ENCODE results near the gene FBXO31. TPM values are rescaled to one million over a fixed set of nuclear protein-coding genes. Genes with fewer than 3 reads are reported as not detected.

Gene FBXO31
- total and polyA plus RNA-seq, 9 donors: 25.0 to 74.5 (median 54.5) TPM

DNA sequence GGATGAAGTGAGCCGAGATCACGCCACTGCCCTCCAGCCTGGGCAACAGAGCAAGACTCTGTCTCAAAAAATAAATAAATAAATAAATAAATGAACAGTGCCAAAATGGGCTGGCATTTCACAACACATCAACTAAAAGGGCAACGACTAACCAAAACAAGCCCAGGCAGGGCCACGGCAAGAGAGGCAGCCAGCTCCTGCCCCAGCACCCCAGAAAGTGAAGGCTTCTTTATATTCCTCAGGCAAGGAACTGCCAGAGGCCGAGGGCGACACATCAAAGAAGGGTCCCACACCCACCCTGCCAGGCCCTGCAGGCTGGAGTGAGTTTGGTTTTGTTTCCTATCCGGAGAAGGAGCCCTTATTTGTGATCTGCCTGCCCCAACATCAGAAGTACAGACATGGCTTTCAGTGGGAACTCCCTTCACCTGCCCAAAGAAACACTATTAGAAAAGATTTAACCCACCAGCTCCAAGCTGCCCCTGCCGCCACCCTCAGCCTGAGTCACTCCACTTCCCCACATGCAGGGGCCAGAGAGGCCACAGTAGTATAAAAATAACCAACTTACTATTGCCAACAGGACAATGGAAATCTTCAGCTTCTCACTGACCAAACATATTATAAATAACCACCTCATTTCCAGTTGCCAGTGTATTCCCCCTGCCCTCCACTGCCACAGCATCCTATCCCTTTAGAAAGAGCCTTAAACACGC is 8.0 kb downstream of the FBXO31 start:
- Histone ChIP-seq H3K27me3 (no peaks in the 10 kb centered on the region), H3K4me1 (ENCODE audit: insufficient read depth) (peaks cover 13% of the 10 kb centered on the region), H3K36me3 (no peaks in the 10 kb centered on the region), H3K4me3 (no peak overlapping the region), H3K9me3 (no peaks in the 10 kb centered on the region), H3K27ac (no peak overlapping the region)
- 71 to 84% (median 73%) methylated on average over 9 of the region's 9 CpGs for WGBS, 3 donors
- intact Hi-C loops (cut with DNase I): loop anchor here in 1 of 4 donors (10.0 kb wide), 1 partner anchor 51 kb away; no protein-coding TSS in a partner anchor
- no peak for DNase-seq
- TF ChIP-seq EP300 (IDR thresholded peaks at IDR 0.05) (no peak), CTCF (IDR thresholded peaks at IDR 0.05) (no peak), POLR2A (IDR thresholded peaks at IDR 0.05) (no peak)

DNA sequence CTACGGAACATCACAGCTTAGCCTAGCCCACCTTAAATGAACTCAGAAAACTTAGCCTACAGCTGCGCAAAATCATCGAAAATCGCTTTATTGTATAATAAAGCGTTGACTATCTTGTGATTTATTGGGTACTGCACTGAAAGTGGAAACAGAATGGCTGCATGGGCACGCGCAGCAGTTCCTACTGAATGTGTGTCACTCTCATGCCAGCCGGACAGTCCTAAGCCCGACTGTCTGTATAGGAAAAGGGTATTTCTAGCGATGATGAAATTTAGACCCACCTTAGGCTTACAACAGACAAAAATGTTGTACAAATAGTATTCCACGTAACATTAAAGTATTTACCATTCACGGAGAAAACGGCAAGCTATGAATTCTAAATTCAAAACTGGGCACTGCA is 9.3 kb downstream of the FBXO31 start:
- no peak for DNase-seq
- H3K27ac ChIP-seq: no peak overlapping the region
- H3K4me1 ChIP-seq (ENCODE audit: insufficient read depth): peaks cover 12% of the 10 kb centered on the region
- WGBS, 3 donors: 82 to 87% (median 84%) methylated on average over 13 of the region's 13 CpGs
- no peaks in the 10 kb centered on the region for H3K9me3 ChIP-seq
- TF ChIP-seq CTCF (IDR thresholded peaks at IDR 0.05): no peak
- no peaks in the 10 kb centered on the region for H3K27me3 ChIP-seq
- H3K4me3 ChIP-seq: no peak overlapping the region
- intact Hi-C loops (cut with DNase I): loop anchor here in 1 of 4 donors (10.0 kb wide), 1 partner anchor 50 kb away; no protein-coding TSS in a partner anchor
- no peaks in the 10 kb centered on the region for H3K36me3 ChIP-seq

- Histone ChIP-seq H3K27me3 (no peaks in the 10 kb centered on the region), H3K9me3 (no peaks in the 10 kb centered on the region), H3K4me3 (no peak overlapping the region), H3K4me1 (ENCODE audit: insufficient read depth) (peaks cover 17% of the 10 kb centered on the region), H3K27ac (no peak overlapping the region), H3K36me3 (no peaks in the 10 kb centered on the region)
- 94% methylated on average over 4 of the region's 4 CpGs for WGBS, 3 donors
- TF ChIP-seq EP300 (IDR thresholded peaks at IDR 0.05) (no peak), CTCF (IDR thresholded peaks at IDR 0.05) (no peak), POLR2A (IDR thresholded peaks at IDR 0.05) (no peak)
- intact Hi-C loops (cut with DNase I): loop anchor here in 1 of 4 donors (10.0 kb wide), 1 partner anchor 48 kb away; no protein-coding TSS in a partner anchor
- no peak for DNase-seq
Measured at GRCh38 chr16:87372305-87372704, 11.3 kb downstream of the FBXO31 start.

DNA sequence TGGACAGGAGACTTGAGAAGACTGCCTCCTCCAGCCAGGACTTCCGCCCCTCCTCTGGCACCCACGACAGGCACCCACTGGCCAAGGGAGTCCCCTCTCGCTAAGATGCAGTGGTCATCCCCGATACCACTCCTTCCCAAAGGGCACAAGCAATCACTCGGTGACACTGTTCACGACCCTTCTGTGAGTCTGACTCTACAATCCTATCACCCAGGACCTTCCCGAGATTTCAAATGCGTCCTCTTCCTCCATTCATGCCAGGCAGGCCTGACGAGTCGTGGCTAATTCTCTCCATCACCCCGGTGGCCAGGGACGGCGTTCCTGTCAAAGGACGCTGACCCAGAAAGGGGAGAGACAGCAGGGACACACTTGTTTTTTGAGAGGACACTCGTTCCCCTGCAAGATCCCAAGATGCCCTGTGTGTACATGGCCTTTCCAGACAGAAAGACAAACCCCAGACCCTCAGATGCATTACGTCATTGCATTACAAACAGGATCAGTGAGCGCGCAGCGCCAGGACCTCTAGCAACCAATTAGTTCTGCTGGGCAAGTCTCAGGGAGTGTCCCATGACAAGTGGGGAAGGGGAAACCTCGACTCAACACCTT is 12.2 kb downstream of the FBXO31 start:
- Histone ChIP-seq H3K36me3 (no peaks in the 10 kb centered on the region), H3K27ac (no peak overlapping the region), H3K4me1 (ENCODE audit: insufficient read depth) (peaks cover 14% of the 10 kb centered on the region), H3K9me3 (no peaks in the 10 kb centered on the region), H3K27me3 (no peaks in the 10 kb centered on the region), H3K4me3 (no peak overlapping the region)
- intact Hi-C loops (cut with DNase I): loop anchor here in 1 of 4 donors (10.0 kb wide), 1 partner anchor 47 kb away; no protein-coding TSS in a partner anchor
- TF ChIP-seq POLR2A (IDR thresholded peaks at IDR 0.05) (no peak), EP300 (IDR thresholded peaks at IDR 0.05) (no peak), CTCF (IDR thresholded peaks at IDR 0.05) (no peak)
- DNase-seq: no peak
- 83 to 85% (median 85%) methylated on average over 20 of the region's 20 CpGs for WGBS, 3 donors

All from ovary (tissue), 9 donors.